B cell (primary cell): ENCODE measurements around the gene HACE1.

Experiments
- EZH2 ChIP-seq: IDR thresholded peaks from 2 replicates; pipeline ENCODE4 v1.6.1; 2012; ENCODE audit warnings: borderline replicate concordance, low read depth, mild to moderate bottlenecking, moderate library complexity, low read length; ENCODE audit not compliant: insufficient read depth, poor library complexity, severe bottlenecking
- TF ChIP-seq, protein P1 (sequence below): fragments of 200-600 bp; IDR thresholded peaks from one replicate; pipeline ENCODE4 v1.8.0; 2022; ENCODE audit warnings: antibody characterized with exemption, mild to moderate bottlenecking

DNA sequence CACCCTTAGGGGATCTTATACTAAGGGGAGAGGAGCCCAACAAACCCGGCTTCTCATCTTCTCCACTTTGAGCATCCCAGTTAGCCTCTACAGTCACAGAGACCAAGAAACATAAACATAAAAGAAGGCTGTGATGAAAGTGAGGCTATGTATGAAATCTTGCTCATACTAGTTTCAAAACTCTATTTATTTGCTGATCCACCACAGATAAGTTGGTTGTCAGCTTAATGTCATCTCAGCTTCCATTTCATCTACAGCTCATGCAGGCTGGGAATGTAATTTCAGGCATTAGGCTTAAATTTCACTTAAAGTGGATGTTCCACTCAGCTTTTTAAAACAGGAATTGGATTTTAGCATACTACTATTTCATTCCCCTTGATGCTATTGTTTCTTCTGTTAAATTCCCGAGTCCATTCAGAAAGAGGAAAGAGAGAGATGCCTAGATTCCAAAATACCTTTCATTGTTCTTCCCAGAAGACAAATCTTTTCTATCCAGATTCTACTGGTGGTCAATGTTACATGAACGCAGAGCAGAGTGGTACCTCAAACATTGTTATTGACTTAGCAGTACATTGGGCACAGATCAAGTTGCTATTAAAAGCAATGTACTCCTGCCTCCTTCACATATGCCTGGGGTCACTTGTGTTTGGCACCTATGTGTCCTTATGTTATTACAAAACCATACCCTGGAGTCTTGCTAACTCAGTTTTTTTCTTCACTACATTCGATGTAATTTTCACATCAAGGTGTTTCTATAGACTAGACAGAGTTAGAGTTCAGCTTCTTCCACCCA lies 149.0 kb downstream of the HACE1 start:
- TF ChIP-seq, protein P1, sequence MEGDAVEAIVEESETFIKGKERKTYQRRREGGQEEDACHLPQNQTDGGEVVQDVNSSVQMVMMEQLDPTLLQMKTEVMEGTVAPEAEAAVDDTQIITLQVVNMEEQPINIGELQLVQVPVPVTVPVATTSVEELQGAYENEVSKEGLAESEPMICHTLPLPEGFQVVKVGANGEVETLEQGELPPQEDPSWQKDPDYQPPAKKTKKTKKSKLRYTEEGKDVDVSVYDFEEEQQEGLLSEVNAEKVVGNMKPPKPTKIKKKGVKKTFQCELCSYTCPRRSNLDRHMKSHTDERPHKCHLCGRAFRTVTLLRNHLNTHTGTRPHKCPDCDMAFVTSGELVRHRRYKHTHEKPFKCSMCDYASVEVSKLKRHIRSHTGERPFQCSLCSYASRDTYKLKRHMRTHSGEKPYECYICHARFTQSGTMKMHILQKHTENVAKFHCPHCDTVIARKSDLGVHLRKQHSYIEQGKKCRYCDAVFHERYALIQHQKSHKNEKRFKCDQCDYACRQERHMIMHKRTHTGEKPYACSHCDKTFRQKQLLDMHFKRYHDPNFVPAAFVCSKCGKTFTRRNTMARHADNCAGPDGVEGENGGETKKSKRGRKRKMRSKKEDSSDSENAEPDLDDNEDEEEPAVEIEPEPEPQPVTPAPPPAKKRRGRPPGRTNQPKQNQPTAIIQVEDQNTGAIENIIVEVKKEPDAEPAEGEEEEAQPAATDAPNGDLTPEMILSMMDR: no peak
- no peak for TF ChIP-seq EZH2
